GM19463 (cell line): ENCODE results near the gene ECM1.

ENCODE experiments used
- ATAC-seq: cut with Tn5 transposase; IDR thresholded peaks from one replicate; pipeline ENCODE4 v1.9.1; 2021; ENCODE audit warnings: mild to moderate bottlenecking, moderate library complexity; ENCODE audit not compliant: unreplicated experiment

Gene ECM1

DNA sequence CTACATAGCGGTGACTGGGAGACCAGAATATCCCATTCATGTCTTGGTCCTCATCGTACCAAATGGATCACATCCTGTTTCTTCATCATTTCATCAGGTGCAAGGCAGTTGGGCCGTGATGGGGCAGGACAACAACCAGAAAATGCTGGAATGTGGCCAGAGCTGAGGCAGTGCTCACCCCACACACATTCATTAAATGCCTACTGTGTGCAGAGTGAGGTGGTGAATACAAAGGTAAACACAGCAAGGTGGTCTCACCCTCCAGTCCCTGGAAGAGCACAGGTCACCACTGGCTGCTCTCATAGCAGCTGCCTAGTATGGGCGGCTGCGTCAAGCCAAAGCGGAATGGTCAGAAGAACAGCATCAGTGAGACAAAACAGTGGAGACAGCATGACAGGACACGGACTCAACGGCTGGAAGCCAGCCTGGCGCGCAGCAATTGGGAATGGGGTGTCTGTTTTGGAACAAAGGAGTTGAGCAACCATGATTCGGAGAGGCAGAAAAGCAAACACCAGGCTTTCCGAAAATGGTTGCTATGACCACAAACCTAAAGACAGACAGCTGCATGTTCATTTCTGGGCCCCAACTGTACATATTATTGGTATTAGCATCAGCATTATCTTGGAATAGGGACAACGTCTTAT is 35.7 kb downstream of the ECM1 start:
- ATAC-seq: no peak

DNA sequence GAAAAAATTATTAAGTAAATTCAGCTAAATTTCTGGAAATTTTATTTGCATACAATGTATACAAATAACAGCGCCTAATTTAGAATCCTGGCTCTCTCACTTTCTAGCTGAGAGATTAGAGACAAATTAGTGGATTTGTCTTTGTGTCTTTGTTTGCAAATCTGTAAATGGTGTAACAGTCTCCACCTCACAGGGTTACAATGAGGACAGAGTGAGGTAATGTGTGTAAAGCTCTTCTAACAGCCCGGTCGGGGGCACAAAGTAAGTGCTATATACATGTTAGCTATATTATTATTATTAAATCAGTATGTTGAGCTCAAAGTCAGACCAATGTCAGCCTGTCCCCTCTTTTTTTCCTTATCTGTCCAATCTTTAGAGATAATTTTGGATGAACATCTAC is 36.3 kb downstream of the ECM1 start:
- no peak for ATAC-seq

DNA sequence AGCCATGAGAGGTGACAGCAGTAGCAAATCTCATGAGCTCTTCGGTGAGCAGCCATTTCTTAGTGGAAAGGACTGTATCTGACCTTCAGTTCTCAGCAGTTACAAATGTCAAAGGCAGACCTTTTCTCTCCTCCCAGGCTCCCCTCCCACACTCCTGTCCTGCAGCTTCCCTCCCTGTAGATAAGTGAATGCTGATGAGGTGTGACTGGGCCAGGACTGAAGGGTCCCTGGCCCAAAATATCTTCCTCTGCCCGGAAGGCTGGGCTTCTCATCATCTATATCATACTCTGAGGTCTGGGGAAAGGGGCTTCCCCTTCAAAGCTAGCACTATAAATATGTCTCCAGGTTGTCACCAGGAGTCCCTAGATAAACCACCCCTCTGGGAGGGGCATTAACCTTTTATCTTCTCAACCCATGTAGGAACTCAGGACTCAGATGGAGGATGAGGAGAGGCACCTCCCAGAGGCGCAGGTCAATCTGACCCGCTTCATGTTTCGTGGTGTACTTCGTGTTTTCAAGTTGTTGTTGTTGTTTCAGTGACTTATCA is 37.6 kb downstream of the ECM1 start:
- no peak for ATAC-seq

DNA sequence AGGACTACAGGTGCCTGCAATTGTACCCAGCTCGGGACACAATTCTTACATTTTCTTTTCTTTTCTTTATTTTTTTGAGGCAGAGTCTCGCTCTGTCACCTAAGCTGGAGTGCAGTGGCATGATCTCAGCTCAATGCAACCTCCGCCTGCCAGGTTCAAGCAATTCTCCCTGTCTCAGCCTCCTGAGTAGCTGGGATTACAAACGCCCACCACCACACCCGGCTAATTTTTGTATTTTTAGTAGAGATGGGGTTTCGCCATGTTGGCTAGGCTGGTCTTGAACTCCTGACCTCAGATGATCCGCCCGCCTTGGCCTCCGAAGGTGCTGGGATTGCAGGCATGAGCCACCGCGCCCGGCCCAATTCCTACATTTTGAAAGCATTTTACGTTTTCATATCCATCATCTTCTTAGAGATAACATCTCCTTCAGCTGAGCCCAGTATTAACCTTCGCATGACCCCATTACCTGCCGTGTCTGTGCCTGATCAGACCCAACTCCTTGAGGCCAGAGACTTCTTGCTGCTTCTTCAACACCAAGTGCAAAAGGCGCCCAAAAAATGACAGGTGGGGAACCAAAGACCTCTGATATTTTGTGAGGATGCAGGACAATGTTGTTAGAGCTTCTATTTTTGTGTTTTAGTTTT is 38.5 kb downstream of the ECM1 start:
- no peak for ATAC-seq

DNA sequence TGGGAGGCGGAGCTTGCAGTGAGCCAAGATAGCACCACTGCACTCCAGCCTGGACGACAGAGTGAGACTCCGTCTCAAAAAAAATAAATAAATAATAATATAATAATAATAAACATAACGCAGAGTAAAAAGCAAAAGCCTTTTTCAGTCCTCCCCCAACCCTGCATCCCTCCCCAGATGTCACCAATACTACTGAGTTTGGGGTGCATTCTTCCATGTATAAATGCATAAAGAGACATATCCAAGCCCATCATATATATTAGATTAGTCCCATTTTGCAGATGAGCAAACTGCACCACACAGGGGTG is 40.4 kb downstream of the ECM1 start:
- ATAC-seq: no peak

DNA sequence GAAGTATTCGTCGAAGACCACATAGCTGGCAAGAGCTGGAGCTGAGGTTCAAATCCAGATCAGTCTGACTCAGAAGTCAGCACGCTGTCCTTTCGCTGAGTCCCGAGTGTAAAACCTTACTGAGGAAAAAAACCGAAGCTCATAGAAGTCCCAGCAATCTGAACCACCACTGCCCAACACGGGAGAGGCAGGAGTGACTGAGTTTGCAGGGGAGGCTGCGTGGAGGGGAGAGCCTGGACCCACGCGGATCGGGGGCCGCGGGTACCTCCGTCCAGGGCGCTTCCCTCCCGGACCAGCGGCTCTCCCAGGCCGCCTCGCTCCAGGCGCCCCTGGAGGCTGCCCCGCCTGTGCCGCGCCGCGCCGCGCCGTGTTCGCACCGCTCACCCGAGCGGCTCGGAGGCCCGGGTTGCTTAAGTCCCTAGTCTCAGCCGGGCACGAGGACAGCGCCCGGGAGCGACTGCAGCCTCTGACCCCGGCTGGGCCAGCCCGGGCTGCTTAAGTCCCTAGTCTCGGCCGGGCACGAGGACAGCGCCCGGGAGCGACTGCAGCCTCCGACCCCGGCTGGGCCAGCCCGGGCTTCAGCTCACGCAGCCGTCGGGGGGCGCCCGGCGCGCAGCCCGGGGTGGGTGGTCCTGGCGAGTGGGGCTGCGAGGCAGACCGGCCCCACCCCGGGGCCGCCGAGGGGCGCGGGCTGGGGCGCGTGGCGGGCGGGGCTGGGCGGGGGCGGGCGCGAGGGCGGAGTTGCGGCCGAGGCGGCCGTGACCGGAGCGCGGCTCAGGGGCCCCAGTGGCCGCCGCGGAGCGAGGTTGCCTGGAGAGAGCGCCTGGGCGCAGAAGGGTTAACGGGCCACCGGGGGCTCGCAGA is 41.0 kb downstream of the ECM1 start, which contains the start of gene ADAMTSL4:
ADAMTSL4 (plus strand) TSS at position 777 of the 864 bp plus-strand sequence. CDS start 2,881 bp downstream, outside the sequence.
- ATAC-seq: peak; percentile 64

DNA sequence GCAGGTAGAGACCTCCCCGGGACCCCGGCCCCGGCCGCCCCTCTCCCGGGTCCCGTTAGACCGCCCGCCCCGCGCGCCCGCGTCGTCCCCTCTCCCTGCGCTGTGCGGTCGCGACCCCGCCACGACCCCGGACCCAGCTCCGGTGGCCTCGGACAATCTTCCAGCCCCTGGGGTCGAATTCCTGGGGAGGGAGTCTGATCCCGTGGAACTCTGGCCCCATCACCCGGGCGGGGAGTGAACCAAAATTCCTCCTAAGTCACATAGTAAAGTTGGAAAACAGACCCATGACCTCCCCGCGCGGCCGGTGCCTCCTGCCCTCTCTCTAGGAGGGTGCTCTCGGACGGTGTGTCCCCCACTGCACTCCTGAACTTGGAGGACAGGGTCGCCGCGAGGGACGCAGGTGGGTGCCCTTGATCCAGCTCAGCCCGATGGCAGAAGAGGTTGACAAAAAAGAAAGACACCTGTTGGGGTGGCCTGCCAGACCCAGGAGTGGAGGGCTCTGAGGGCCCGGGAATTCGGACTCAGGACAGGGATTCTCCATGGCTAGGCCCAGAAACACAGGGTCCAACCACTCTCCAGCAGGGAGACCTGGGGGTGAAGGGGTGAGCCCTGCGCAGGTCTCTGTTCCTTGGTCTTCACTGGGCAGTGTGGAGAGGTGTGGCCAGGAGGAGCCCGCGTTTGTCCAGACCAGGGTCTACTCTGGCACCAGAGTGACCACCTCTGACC is 41.8 kb downstream of the ECM1 start:
- no peak for ATAC-seq

DNA sequence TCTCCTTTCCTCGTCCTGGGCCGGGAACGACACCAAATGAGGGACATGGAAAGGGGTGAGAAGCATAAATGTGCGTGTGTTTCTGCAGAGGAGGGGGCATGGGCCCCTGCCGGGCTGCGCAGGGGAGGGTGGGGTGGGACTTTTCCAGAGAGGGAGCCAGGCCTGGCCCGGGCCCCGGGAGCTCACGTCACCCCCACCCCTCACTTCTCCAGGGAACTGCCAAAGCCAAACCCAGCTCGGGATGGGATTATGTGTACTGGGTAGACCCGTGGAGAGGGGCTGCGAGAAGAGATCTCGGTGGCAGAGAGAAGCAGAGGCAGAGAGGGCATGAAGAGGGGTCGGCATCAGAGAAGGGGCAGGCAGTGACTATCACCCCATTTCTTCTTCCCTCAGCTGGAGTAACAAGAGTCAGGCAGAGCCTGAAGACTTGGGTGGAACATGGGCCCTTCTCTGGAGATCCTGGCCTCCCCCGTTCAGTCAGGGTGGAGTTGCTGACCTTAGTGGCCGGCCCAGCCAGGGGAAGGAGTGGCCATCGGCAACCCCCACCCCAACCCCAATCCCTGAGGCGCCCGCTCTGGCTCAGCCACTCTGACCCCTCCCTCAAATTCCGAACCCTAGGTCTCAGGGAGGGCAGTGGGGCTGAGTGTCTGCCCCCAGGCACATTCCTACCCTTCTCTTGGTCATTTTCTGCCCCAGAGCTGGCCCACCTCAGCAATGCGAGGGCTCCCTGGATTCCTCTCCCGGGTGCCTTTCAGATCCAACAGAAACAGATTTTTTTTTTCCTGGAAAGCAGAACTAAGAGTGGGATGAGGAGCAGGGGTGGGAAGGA is 42.5 kb downstream of the ECM1 start:
- no peak for ATAC-seq

DNA sequence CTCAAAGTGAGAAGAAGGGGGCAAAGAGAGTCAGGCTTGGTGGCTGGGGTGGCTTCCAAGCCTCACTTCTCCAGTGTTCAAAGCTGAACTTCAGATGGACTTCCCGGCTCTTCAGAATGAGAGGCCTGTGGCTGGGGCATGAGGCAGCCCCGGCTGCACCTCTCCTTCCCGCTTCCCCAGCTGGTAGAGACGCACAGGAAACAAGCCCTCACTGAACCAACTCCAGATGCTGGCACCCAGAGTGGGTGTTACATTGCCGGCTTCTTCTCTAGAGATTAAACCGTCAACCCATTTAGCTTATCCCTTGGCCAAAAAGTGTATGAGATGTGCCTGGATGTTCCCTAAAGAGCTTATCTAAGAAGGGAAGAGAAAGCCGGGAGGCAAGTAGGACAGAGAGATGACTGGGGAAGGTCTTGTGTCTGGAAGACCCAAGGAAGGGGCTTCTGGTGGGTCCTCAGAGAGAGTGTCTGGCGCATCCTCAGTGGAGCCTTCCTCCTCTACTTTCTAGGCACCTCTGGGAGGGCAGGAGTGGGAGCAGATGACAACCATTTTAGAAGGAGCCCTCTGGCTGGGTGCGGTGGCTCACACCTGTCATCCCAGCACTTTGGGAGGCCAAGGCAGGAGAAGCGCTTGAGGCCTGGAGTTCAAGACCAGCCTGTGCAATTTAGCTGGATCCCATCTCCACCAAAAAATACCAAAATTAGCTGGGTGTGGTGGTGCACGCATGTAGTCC is 43.3 kb downstream of the ECM1 start:
- no peak for ATAC-seq

DNA sequence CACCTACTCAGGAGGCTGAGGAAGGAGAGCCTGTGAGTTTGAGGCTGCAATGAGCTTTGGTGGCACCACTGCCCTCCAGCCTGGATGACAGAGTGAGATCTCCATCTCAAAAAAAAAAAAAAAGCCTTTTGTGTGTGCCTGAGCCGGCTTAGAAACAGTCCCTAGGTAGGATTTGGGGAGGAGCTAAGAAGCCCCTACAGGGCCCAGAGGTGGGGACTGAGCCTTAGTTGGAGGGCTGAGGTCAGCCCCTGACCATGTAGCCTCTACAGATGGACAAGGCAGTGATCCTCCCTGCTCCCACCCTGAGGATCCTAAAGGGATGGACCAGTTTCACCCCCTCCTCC is 43.8 kb downstream of the ECM1 start:
- ATAC-seq: no peak

DNA sequence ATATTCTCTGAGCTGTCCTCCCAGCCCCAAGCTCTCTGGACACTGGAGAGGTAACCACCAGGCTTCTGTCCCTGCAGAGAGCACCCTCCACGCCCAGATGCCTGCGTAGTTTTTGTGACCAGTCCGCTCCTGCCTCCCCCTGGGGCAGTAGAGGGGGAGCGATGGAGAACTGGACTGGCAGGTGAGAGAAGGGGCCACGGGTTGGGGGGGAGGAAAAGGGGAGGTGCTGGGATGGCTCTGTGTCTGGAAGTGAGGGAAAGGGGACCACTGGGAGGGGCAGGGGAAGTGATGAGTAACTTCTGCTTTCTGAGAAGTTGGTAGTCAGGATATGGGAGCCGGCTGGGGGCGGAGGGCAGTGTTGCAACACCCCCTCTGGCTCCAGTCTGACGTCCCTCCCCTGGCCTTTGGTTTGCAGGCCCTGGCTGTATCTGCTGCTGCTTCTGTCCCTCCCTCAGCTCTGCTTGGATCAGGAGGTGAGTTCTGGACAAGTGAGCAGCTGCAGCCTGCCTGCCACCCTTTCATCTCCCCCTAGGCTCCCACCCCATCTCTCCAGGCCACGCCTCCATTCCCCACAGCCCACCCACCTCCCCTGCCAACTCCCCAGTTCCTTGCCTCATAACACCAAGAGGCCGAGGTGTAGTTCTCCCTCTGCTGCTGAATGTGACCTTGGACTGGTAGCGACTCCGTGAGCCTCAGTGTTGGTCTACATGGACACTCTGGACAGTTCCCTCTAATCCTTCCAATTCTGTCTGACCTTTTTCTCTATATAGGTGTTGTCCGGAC is 44.4 kb downstream of the ECM1 start:
- ATAC-seq: no peak

DNA sequence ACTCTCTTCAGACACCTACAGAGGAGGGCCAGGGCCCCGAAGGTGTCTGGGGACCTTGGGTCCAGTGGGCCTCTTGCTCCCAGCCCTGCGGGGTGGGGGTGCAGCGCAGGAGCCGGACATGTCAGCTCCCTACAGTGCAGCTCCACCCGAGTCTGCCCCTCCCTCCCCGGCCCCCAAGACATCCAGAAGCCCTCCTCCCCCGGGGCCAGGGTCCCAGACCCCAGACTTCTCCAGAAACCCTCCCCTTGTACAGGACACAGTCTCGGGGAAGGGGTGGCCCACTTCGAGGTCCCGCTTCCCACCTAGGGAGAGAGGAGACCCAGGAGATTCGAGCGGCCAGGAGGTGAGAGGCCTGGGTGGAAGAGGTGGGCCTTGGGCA is 45.0 kb downstream of the ECM1 start:
- ATAC-seq: no peak

DNA sequence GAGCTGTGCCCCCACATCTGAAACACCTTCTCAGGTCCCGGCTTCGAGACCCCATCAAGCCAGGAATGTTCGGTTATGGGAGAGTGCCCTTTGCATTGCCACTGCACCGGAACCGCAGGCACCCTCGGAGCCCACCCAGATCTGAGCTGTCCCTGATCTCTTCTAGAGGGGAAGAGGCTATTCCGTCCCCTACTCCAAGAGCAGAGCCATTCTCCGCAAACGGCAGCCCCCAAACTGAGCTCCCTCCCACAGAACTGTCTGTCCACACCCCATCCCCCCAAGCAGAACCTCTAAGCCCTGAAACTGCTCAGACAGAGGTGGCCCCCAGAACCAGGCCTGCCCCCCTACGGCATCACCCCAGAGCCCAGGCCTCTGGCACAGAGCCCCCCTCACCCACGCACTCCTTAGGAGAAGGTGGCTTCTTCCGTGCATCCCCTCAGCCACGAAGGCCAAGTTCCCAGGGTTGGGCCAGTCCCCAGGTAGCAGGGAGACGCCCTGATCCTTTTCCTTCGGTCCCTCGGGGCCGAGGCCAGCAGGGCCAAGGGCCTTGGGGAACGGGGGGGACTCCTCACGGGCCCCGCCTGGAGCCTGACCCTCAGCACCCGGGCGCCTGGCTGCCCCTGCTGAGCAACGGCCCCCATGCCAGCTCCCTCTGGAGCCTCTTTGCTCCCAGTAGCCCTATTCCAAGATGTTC is 45.6 kb downstream of the ECM1 start:
- ATAC-seq: no peak

DNA sequence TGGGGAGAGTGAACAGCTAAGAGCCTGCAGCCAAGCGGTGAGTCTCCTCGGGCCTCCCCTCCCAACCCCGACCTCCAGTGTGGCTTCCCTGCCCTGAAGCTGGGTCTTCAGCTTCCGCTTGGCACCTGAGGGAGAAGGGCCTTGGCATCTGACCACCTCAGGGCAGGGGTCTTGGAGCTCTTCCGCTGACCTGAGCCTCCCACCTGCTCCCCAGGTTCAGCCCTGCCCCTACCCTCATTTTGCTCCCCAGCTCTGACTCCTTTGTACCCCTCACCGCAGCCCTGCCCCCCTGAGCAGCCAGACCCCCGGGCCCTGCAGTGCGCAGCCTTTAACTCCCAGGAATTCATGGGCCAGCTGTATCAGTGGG is 46.2 kb downstream of the ECM1 start:
- ATAC-seq: no peak

DNA sequence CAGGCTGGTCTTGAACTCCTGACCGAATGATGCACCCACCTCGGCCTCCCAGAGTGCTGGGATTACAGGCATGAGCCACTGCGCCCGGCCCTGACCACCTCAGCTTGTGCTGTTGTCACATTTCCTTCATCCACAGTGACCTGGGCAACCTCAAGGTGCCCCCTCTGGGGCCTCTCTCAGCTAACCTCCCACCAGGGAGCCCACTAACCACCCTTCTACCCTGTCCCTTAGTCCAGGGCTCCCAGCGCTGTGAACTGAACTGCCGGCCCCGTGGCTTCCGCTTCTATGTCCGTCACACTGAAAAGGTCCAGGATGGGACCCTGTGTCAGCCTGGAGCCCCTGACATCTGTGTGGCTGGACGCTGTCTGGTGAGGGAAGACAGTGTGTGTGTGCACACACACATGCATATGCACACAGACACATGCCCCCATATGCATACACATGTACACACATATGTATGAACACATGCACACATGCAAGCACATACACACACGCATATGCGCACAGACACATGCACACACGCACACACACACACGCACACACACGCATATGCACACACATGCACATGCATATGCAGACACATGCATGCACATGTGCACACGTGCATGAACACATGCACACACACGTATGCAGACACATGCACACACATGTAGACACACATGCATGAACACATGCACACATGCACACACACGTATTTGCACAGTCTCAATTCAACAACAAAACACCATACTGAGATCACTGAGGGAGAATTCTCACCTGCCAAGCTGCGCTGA is 47.5 kb downstream of the ECM1 start:
- ATAC-seq: no peak

DNA sequence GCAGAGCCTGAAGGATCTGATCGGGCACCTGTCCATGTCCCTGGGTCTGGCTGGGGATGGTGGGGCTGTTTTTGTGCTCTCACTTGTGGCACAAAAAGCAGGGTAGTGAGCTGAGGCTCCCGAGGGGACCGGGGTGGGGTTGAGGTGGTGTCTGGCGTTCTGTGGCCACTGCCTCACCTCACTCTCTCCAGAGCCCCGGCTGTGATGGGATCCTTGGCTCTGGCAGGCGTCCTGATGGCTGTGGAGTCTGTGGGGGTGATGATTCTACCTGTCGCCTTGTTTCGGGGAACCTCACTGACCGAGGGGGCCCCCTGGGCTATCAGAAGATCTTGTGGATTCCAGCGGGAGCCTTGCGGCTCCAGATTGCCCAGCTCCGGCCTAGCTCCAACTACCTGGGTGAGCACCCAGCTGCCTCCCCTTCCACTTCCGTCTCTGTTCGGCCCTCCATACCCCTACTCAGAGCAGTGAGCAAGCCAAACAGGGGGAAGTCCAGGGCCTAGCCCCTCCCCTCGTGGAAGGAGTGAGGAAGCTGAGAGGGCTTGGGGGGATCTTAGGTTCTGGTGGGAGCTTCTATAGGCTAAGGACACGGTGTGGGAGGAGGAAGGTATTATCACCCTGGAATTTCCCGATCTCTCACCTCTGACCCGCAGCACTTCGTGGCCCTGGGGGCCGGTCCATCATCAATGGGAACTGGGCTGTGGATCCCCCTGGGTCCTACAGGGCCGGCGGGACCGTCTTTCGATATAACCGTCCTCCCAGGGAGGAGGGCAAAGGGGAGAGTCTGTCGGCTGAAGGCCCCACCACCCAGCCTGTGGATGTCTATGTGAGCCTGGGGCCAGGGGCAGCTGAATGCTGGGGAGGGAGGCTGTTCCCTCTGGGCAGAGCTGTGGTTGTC is 48.3 kb downstream of the ECM1 start:
- ATAC-seq: no peak
